Tibial nerve (tissue), 4 donors: ENCODE measurements around the gene TMEM187.

Experiments used
- EP300 ChIP-seq, 2 donors: sonication (generic); formaldehyde crosslinking; IDR thresholded peaks; one replicate each; pipeline ENCODE4 v1.6.1; 2017; ENCODE audit warnings: antibody characterized with exemption in 2 of 2, mild to moderate bottlenecking in 1 of 2
- TF ChIP-seq, protein P1 (sequence below), 5 experiments: fragments of 200-600 bp in 3 of 5; fragments of 450-650 bp in 2 of 5; sonication (generic) in 3 of 5; IDR thresholded peaks; one replicate each; pipeline ENCODE4 v1.5.1; 2016 to 2019; ENCODE audit warnings: antibody characterized with exemption in 5 of 5, mild to moderate bottlenecking in 3 of 5, moderate library complexity in 2 of 5

DNA sequence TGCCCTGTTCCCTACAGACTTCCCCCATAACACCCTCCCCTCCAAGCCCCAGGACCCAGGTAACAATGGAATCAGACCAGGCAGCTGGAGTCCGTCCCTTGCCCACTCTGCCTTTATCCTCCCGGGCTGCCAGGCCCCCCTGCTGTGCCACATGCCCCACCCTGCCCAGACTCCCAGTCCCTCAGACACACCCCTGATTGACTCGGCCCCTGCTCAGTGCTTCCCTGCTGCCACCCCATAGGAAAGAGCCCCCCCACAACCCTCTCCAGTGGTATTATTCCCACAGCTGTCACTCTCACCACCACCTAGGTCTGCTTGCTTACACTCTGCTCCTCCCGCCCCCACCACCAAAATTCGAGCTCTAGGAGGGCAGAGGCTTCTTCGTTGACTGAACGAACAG lies 33.0 kb upstream of the TMEM187 start:
- no peak for TF ChIP-seq EP300 (IDR thresholded peaks at IDR 0.05)
- TF ChIP-seq, protein P1, sequence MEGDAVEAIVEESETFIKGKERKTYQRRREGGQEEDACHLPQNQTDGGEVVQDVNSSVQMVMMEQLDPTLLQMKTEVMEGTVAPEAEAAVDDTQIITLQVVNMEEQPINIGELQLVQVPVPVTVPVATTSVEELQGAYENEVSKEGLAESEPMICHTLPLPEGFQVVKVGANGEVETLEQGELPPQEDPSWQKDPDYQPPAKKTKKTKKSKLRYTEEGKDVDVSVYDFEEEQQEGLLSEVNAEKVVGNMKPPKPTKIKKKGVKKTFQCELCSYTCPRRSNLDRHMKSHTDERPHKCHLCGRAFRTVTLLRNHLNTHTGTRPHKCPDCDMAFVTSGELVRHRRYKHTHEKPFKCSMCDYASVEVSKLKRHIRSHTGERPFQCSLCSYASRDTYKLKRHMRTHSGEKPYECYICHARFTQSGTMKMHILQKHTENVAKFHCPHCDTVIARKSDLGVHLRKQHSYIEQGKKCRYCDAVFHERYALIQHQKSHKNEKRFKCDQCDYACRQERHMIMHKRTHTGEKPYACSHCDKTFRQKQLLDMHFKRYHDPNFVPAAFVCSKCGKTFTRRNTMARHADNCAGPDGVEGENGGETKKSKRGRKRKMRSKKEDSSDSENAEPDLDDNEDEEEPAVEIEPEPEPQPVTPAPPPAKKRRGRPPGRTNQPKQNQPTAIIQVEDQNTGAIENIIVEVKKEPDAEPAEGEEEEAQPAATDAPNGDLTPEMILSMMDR (IDR thresholded peaks at IDR 0.05), result no peak
